ENCODE results near the gene ABI1.
A peak's percentile ranks its signal among the peaks of the same experiment; 100 is the strongest.

Gene ABI1

DNA sequence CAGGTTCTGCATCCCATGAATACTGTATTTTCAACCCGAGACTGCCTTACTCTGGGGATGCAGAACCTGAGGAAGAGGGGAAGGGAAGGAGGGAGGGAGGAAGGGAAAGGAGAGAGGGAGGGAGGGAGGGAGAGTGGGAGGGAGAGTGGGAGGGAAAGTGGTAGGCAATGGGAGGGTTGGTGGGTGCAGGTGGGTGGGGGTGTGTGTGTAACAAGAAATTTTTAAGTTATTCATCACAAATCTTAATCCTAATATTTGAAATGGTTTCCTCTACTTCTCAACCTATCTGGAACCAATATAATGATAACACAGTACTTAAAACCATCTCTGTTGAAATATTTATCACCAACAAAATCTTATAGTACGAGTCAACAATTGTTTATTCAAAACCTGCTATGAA lies 95.2 kb downstream of the ABI1 start:
- DNase-seq (ENCODE audit: low spot score) = no peak

DNA sequence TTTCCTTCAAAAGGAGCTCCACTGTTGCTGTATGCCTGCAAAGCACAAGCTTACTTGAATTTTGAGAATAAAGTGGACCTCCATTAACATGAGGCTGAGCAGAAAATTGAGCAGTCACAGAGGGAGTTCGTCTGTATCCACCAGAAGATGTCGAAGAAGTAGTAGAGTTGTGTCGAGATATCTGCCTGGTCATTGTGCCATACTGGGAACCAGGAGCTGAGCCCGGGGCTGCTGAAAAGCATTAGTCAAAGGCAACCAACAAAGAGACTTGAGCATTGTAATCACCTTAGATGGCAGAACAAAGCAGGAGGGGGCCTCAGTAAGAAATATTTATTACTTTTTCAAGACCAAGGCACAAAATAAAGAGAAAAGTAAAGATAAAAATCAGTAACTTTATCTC lies 101.8 kb downstream of the ABI1 start:
- no peak for DNase-seq (ENCODE audit: low spot score)

DNA sequence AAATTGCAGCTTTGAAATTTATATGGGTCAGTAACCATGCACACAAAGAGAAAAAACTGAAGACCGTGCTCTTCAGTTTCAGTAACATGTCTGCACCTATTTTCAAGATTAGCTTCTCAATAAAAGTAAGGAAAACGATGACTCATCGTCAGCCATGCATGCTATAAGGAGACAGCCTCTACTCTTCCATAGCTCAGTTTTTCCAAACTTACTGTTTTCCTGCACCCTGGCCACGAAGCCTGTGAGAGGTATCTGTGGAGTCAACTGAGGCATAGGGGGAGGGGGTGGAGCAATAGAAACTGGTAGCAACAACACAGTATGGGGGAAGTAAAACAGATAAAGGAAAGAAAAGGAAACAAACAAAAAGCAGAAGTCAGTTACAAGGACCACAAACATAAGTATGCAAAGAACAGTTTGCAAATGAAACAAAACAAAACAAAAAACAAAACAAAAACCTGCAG lies 105.3 kb downstream of the ABI1 start:
- DNase-seq (ENCODE audit: low spot score) = no peak

- no peak for DNase-seq (ENCODE audit: low spot score)
Measured at GRCh38 chr10:26746061-26746460, 114.7 kb downstream of the ABI1 start.

DNA sequence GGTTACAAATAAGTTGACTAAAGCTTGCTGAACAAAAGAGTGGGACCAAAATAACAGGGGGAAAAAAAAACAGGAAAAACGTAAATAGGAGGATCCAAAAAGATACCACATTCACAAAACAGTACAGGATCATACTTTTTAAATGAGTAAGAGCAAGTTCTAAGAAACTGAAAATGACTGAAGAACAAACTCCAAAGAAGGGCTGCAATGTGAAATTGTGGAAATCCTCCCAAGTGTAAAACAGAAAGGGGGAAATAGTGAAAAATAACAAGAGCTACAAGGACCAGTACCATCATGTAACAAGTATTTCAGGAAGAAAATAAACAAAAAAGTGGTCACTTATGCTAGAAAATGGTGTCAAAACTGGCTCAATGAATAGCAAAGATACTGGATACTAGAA lies 116.9 kb downstream of the ABI1 start:
- DNase-seq (ENCODE audit: low spot score) = no peak

DNA sequence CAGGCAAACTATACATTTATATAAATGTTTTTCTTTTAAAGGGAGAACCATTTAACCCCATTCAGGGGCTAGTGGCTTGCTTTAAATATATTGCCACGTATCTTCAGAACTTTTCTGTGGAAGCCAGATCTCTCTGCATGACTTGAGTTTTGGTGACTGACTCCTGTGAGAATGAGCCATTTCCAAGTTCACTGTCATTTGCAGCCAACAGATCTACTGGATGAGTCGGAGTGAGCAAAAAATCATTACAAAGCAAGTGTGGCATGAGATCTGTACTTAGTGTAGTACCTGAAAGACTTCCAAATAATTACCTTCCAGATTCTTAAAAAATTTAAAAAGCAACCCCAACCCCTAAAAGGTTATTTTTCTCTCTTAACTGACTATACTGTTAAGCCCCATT lies 117.7 kb downstream of the ABI1 start:
- no peak for DNase-seq (ENCODE audit: low spot score)

- no peak for DNase-seq (ENCODE audit: low spot score)
Measured at GRCh38 chr10:26741368-26741767, 119.4 kb downstream of the ABI1 start.

GRCh38 chr10:26739071-26739631 lies 121.6 kb downstream of the ABI1 start:
- DNase-seq (ENCODE audit: low spot score) = no peak

DNA sequence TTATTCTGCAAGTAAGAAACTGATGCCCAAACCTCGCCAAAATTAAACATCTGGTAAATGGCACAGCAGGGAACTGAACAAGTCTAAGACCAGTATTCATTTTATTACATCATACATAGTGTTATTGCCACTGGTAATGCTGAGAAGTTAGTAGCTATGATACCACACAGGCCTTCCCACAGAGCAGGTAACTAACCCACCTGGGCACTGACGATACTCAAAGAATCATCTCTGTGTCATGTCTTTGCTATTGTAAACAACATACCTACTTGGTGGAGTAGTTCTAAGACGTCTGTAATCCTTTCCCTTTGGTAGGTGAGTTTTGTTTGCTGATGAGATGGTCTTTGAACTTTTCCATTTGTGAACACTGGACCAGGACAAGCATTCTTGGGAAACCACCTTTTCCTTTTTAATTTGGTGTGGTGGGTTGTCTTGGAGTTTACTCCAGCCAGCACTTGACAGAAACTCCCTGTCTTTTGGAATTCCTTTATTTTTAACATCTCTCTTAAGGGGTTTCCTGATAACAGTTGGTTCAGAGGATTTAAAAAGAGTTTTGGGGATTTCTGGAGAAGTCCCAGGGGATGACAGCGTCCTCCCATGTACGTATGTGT lies 122.4 kb downstream of the ABI1 start:
- DNase-seq (ENCODE audit: low spot score) = no peak

GRCh38 chr10:26737730-26738129 lies 123.0 kb downstream of the ABI1 start:
- DNase-seq (ENCODE audit: low spot score) = no peak

DNA sequence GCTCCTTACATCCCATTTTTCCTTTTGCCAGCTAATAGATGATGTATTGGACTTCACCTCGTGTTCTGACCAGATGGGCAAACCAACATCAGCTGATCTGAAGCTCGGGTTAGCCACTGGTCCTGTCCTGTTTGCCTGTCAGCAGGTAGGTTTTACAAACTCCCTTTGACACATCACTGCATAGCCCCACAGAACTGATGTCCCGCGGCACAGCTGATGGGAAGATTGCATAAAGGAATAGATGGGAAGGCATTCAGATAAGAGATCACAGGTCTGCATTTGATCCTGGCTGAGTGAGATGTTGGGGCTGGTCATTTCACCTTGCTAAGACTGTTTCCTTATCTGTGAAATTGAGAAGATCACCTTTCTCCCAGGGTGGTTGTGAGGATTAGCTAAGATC lies 125.3 kb downstream of the ABI1 start:
- no peak for DNase-seq (ENCODE audit: low spot score)

GRCh38 chr10:26733750-26734568 lies 126.8 kb downstream of the ABI1 start:
- DNase-seq (ENCODE audit: low spot score) = peak; percentile 74

- no peak for DNase-seq (ENCODE audit: low spot score)
Measured at GRCh38 chr10:26730552-26730951, 130.2 kb downstream of the ABI1 start.

GRCh38 chr10:26729395-26729794 lies 131.4 kb downstream of the ABI1 start:
- no peak for DNase-seq (ENCODE audit: low spot score)

DNA sequence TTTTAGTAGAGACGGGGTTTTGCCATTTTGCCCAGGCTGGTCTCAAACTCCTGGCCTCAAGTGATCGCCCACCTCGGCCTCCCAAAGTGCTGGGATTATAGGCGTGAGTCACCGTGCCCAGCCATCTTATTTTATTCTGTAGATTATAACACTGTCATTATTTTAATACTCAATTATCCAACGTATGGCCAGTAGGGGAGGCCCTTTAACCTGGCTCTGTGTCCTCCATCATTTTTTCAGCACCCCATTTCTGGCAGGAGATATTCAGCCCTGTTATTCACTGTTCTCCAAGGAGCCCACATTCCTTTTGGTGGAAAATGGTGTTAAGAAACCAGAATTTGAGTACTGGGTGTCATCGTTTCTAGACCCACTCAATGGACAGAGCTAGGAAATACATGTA lies 131.8 kb downstream of the ABI1 start:
- no peak for DNase-seq (ENCODE audit: low spot score)

GRCh38 chr10:26727005-26727404 lies 133.8 kb downstream of the ABI1 start:
- DNase-seq (ENCODE audit: low spot score) = no peak

GRCh38 chr10:26725837-26726727 lies 134.7 kb downstream of the ABI1 start:
- DNase-seq (ENCODE audit: low spot score) = peak; percentile 44

DNA sequence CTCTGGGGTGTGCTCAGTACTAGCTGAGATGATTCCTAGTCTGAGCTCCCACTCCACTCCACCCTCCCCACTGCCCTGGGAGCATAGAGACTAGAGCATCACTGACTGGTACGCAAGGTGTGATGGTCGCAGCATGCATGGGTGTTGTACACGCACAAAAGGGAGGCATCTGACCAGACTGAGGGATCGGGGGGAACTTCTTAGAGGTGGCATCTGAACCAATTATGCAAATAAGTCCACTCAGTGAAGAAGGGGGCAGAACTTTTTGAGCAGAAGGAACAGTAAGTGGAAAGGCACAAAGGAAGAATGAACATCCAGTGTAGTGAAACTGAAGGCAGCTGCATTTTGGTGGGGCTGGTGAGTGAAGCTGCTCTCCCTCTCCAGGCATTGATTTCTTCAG lies 137.7 kb downstream of the ABI1 start:
- no peak for DNase-seq (ENCODE audit: low spot score)

DNA sequence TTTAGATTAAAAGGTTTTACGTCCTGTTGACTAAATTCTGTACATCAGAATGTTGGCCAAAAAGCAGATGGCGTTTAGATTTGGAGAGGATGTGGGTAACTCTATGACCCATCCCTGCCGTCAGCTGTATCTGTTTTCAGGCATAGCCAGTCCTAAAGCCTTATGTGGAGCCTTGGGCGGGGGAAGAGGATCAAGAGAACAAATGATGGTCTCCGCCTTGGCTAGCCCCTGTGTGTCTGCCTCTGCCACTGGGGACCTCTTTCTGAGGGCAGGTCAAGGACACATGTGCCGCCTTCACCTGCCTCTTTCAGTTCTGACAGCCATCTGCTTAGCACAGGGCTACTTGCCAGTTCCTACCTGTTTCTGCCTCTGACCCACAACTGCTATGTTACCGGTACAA lies 139.2 kb downstream of the ABI1 start:
- no peak for DNase-seq (ENCODE audit: low spot score)

GRCh38 chr10:26717476-26717875 lies 143.3 kb downstream of the ABI1 start:
- no peak for DNase-seq (ENCODE audit: low spot score)

DNA sequence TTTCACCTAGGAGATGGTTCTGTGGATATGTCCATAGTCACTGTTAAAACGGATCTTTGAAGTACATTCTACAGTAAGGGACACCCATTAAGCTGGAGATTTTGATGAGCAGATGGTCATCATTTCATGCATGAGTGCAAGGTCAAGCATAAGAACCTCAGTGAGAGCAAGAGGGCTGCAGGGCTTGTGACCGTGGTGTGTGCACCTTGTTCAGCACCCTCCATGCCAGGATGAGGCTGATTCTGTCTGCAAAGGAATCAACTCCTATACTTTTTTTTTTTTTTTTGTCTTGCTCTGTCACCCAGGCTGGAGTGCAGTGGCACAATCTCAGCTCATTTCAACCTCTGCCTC lies 145.6 kb downstream of the ABI1 start:
- no peak for DNase-seq (ENCODE audit: low spot score)

DNA sequence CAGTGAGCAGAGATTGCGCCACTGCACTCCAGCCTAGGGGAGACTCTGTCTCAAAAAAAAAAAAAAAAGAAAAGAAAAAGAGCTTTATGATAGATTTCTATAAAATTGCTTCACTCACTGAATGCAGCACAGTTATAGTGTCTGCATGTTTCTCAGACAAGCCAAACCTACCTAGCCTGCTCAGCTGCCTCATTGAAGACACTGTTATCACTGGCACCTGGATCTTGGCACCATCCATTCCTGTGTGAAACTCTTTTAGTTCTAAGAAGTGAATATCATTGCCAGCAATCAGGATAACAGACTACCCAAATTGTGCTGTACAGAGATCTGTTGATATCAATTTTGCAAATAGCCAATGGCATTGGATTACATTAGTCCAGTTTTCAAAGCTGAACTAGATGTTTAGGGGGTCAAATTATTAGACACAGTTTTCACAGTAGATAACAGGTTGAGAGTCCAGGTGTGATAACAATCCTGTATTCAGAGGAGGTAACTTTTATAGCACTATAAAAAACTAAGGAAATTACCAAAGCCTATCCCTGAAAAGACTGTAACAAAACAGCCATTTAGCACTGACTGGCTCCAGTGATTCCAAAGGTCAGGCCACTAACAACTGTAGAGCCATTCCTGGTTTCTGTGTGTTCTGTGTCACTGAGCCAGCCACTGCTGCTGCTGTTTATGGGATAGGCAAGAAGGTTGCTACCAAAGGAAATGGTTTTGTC lies 146.2 kb downstream of the ABI1 start:
- DNase-seq (ENCODE audit: low spot score) = peak; percentile 69

Measured in HuH-7 (cell line).